GM12873 (cell line): Measurements from ENCODE around the gene HHATL.

Experiments
- TF ChIP-seq, protein P1 (sequence below): IDR thresholded peaks from 2 replicates; pipeline ENCODE4 v1.5.1; 2012; ENCODE audit warnings: low read depth, mild to moderate bottlenecking, moderate library complexity, low read length, control low read depth; ENCODE audit not compliant: insufficient read depth; ENCODE audit errors: missing control alignments

HHATL gene

GRCh38 chr3:42741796-42742195 is 39.2 kb upstream of the HHATL start:
- TF ChIP-seq, protein P1, sequence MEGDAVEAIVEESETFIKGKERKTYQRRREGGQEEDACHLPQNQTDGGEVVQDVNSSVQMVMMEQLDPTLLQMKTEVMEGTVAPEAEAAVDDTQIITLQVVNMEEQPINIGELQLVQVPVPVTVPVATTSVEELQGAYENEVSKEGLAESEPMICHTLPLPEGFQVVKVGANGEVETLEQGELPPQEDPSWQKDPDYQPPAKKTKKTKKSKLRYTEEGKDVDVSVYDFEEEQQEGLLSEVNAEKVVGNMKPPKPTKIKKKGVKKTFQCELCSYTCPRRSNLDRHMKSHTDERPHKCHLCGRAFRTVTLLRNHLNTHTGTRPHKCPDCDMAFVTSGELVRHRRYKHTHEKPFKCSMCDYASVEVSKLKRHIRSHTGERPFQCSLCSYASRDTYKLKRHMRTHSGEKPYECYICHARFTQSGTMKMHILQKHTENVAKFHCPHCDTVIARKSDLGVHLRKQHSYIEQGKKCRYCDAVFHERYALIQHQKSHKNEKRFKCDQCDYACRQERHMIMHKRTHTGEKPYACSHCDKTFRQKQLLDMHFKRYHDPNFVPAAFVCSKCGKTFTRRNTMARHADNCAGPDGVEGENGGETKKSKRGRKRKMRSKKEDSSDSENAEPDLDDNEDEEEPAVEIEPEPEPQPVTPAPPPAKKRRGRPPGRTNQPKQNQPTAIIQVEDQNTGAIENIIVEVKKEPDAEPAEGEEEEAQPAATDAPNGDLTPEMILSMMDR = no peak

- TF ChIP-seq, protein P1 = no peak
Measured at GRCh38 chr3:42739401-42740158, 37.0 kb upstream of the HHATL start.

- TF ChIP-seq, protein P1 = no peak
Measured at GRCh38 chr3:42736531-42736930, 33.9 kb upstream of the HHATL start.

- TF ChIP-seq, protein P1 = no peak
Measured at GRCh38 chr3:42736081-42736480, 33.5 kb upstream of the HHATL start.

- TF ChIP-seq, protein P1 = no peak
Measured at GRCh38 chr3:42735615-42736014, 33.0 kb upstream of the HHATL start.

DNA sequence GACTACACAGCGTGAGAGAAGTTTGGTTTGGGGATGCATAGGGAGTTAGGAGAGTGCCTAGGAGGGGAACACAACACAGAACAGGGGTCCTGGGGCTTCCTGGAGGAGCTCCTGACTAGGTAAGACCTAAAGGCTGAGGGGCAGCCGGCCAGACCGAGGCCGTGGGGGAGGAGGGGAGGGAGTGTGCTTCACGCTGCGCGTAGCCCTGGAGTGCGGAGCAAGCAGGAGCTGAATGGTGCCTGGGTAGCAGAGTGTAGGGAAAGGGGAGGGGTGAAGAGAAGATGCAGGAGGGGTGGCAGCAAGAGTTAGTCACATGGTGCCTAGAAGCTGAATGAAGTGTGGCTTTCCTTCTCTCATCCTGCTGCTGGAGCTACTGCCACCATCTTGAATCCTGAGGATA is 32.4 kb upstream of the HHATL start:
- TF ChIP-seq, protein P1 = no peak

DNA sequence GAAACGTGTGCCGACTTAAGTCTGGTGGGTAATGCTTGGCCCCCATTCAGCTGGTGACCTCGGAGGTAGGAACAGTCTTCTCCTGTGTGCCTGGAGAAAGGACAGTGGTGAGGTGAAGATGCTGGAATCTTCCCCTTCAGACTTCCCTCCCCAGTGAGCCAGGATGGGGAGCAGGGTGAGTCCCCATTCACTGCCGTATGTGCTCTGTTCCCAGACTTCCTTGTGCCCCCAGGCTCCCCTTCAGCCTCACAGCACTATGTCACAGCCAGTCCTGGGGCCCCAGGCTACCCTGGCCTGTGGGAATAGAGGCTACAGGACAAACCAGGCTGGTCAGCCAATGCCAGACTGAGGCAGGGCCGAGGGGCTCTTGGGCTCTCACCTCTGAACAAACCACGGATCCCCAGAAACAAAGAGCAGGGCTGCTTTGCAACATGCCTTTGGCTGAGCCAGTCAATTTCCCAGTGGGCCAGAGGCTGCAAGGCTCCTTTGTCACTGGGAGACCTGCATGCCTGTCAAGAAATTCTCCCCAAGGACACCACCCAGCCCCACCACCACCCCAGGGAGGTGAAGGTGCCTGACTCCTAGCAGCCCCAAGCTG is 31.8 kb upstream of the HHATL start:
- TF ChIP-seq, protein P1 = no peak
